Common myeloid progenitor, CD34-positive (primary cell): ENCODE data around the gene POLDIP3.

Experiments used
- CTCF ChIA-PET: fragments of 350-600 bp; sonication (Branson Sonifier 250); formaldehyde crosslinking; loops from one replicate; lab custom pipeline; 2021; ENCODE audit warnings: antibody characterized with exemption; lab: Charles Lee
- POLR2A ChIA-PET: fragments of 350-600 bp; sonication (Branson Sonifier 250); formaldehyde crosslinking; loops from one replicate; lab custom pipeline; 2021; ENCODE audit warnings: antibody characterized with exemption; lab: Charles Lee
- DNase-seq, 3 donors: peaks; one replicate each; pipeline versions ENCODE4 v3.0.0 to v3.0.0-alpha.2; 2013
- H3K27ac ChIP-seq, 2 experiments: 1 replicate in 1 of 2; 2 replicates in 1 of 2; pipeline ENCODE4 v1.7.0; 2013; ENCODE audit warnings: inconsistent platforms in 2 of 2, low read length in 2 of 2, mild to moderate bottlenecking in 2 of 2, low read depth in 1 of 2, moderate library complexity in 1 of 2; ENCODE audit not compliant: severe bottlenecking in 2 of 2, insufficient read depth in 1 of 2, poor library complexity in 1 of 2
- H3K27me3 ChIP-seq, 5 experiments: replicated peaks in 2 of 5; 1 replicate in 3 of 5; 2 replicates in 2 of 5; pipeline versions ENCODE4 v1.6.1 to v1.7.0; 2013; ENCODE audit warnings: low read length in 4 of 5, mild to moderate bottlenecking in 2 of 5, moderate library complexity in 2 of 5, inconsistent platforms in 1 of 5; ENCODE audit not compliant: insufficient read depth in 5 of 5, control insufficient read depth in 4 of 5
- H3K36me3 ChIP-seq, 4 experiments: 1 replicate in 2 of 4; 2 replicates in 2 of 4; pipeline versions ENCODE4 v1.6.1 to v1.7.0; 2013; ENCODE audit warnings: low read length in 3 of 4, control low read depth in 1 of 4, mild to moderate bottlenecking in 1 of 4; ENCODE audit not compliant: control insufficient read depth in 4 of 4, insufficient read depth in 4 of 4
- H3K4me1 ChIP-seq, 4 experiments: 1 replicate in 3 of 4; 2 replicates in 1 of 4; pipeline versions ENCODE4 v1.6.1 to v1.7.1; 2013; ENCODE audit warnings: low read length in 3 of 4, mild to moderate bottlenecking in 3 of 4, control low read depth in 1 of 4, inconsistent platforms in 1 of 4, moderate library complexity in 1 of 4; ENCODE audit not compliant: control insufficient read depth in 4 of 4, insufficient read depth in 4 of 4; ENCODE audit errors: control extremely low read depth in 1 of 4
- H3K4me3 ChIP-seq, 7 experiments: 1 replicate in 4 of 7; 2 replicates in 3 of 7; pipeline versions ENCODE4 v1.5.1 to v1.7.0; 2013; ENCODE audit warnings: mild to moderate bottlenecking in 7 of 7, low read length in 6 of 7, moderate library complexity in 6 of 7, inconsistent platforms in 2 of 7, low read depth in 2 of 7, control low read depth in 1 of 7; ENCODE audit not compliant: insufficient read depth in 4 of 7, control insufficient read depth in 1 of 7; ENCODE audit errors: extremely low read depth in 1 of 7
- H3K9me3 ChIP-seq, 5 experiments: 1 replicate in 4 of 5; 2 replicates in 1 of 5; pipeline versions ENCODE4 v1.6.1 to v1.7.1; 2013; ENCODE audit warnings: low read length in 4 of 5, mild to moderate bottlenecking in 2 of 5, inconsistent platforms in 1 of 5, low read depth in 1 of 5, moderate library complexity in 1 of 5; ENCODE audit not compliant: control insufficient read depth in 4 of 5, insufficient read depth in 2 of 5; ENCODE audit errors: control extremely low read depth in 1 of 5
- WGBS: methylation state at CpG from one replicate; pipeline ENCODE4 v1.1.5; 2013; ENCODE audit not compliant: insufficient coverage; 5-methylcytosine and 5-hydroxymethylcytosine counted together

Gene POLDIP3

GRCh38 chr22:42625416-42625815, 10.7 kb upstream of the POLDIP3 start:
- no peaks in the 10 kb centered on the region for H3K9me3 ChIP-seq
- H3K4me3 ChIP-seq, result no peak overlapping the region
- peaks cover 5 to 77% (median 46%) of the 10 kb centered on the region in 4 experiments for H3K36me3 ChIP-seq
- POLR2A ChIA-PET, result interaction anchor here (0.6 kb wide), 1 partner anchor 11 kb away, joined by 3 read pairs; the partner anchor contains the start of gene POLDIP3
- no peak for DNase-seq
- no peaks in the 10 kb centered on the region for H3K27me3 ChIP-seq
- H3K27ac ChIP-seq, result no peak overlapping the region
- 97% methylated on average over 12 of the region's 15 CpGs for WGBS
- CTCF ChIA-PET, result interaction anchor here (1.0 kb wide), 2 partner anchors 10 to 11 kb away, joined by 3 to 4 read pairs; no protein-coding TSS in a partner anchor
- H3K4me1 ChIP-seq, result peaks cover 0 to 7% (median 3%) of the 10 kb centered on the region in 4 experiments

GRCh38 chr22:42624551-42625106, 9.9 kb upstream of the POLDIP3 start:
- H3K27ac ChIP-seq, result no peak overlapping the region
- H3K9me3 ChIP-seq, result no peaks in the 10 kb centered on the region
- no peaks in the 10 kb centered on the region for H3K27me3 ChIP-seq
- peaks cover 5 to 79% (median 47%) of the 10 kb centered on the region in 4 experiments for H3K36me3 ChIP-seq
- ChIA-PET CTCF (interaction anchor here (1.0 to 4.4 kb wide), 3 partner anchors 9 to 197 kb away, joined by 3 to 40 read pairs (median 3); no protein-coding TSS in a partner anchor), POLR2A (interaction anchor here (1.0 kb wide), 1 partner anchor 9 kb away, joined by 3 read pairs; no protein-coding TSS in a partner anchor)
- 97% methylated on average over 8 of the region's 12 CpGs for WGBS
- no peak for DNase-seq
- peaks cover 0 to 7% (median 3%) of the 10 kb centered on the region in 4 experiments for H3K4me1 ChIP-seq
- H3K4me3 ChIP-seq, result no peak overlapping the region

- H3K36me3 ChIP-seq, result peaks cover 5 to 79% (median 48%) of the 10 kb centered on the region in 4 experiments
- WGBS, result 98% methylated on average over 28 of the region's 29 CpGs
- no peak overlapping the region for H3K4me3 ChIP-seq
- H3K27me3 ChIP-seq, result no peaks in the 10 kb centered on the region
- DNase-seq, result no peak
- no peak overlapping the region for H3K27ac ChIP-seq
- POLR2A ChIA-PET, result interaction anchor here (1.0 kb wide), 1 partner anchor 8 kb away, joined by 3 read pairs; no protein-coding TSS in a partner anchor
- CTCF ChIA-PET, result interaction anchor here (0.6 to 4.4 kb wide), 6 partner anchors 8 to 198 kb away, joined by 3 to 40 read pairs (median 4); partner anchors contain the start of gene ATP5MGL
- H3K9me3 ChIP-seq, result no peaks in the 10 kb centered on the region
- H3K4me1 ChIP-seq, result peaks cover 0 to 7% (median 3%) of the 10 kb centered on the region in 4 experiments
These were observed 9.2 kb upstream of the POLDIP3 start for GRCh38 chr22:42623756-42624441.

- no peak overlapping the region for H3K27ac ChIP-seq
- no peak overlapping the region for H3K4me3 ChIP-seq
- no peaks in the 10 kb centered on the region for H3K9me3 ChIP-seq
- 92% methylated on average over 17 of the region's 18 CpGs for WGBS
- H3K27me3 ChIP-seq, result no peaks in the 10 kb centered on the region
- CTCF ChIA-PET, result interaction anchor here (0.6 to 4.4 kb wide), 7 partner anchors 9 to 198 kb away, joined by 3 to 40 read pairs (median 7); partner anchors contain the start of gene ATP5MGL
- peak in 1 of 3 donors; percentile 20 for DNase-seq
- POLR2A ChIA-PET, result no interaction called here
- H3K36me3 ChIP-seq, result peaks cover 5 to 76% (median 44%) of the 10 kb centered on the region in 4 experiments
- peaks cover 0 to 7% (median 3%) of the 10 kb centered on the region in 4 experiments for H3K4me1 ChIP-seq
These were observed 8.6 kb upstream of the POLDIP3 start for GRCh38 chr22:42623301-42623751.

GRCh38 chr22:42622061-42622710, 7.5 kb upstream of the POLDIP3 start:
- POLR2A ChIA-PET, result no interaction called here
- 97% methylated on average over 14 of the region's 20 CpGs for WGBS
- CTCF ChIA-PET, result interaction anchor here (0.9 to 4.4 kb wide), 10 partner anchors 10 to 648 kb away, joined by 3 to 40 read pairs (median 7); partner anchors contain the start of gene ATP5MGL
- H3K27me3 ChIP-seq, result no peaks in the 10 kb centered on the region
- no peak for DNase-seq
- no peak overlapping the region for H3K4me3 ChIP-seq
- no peaks in the 10 kb centered on the region for H3K9me3 ChIP-seq
- peaks cover 0 to 13% (median 3%) of the 10 kb centered on the region in 4 experiments for H3K4me1 ChIP-seq
- no peak overlapping the region for H3K27ac ChIP-seq
- H3K36me3 ChIP-seq, result peaks cover 3 to 65% (median 37%) of the 10 kb centered on the region in 4 experiments

GRCh38 chr22:42621505-42622002, 6.9 kb upstream of the POLDIP3 start:
- DNase-seq, result peak; percentile 41 to 66 (median 59)
- Histone ChIP-seq H3K9me3 (no peaks in the 10 kb centered on the region), H3K27me3 (no peaks in the 10 kb centered on the region), H3K4me1 (peaks cover 0 to 14% (median 3%) of the 10 kb centered on the region in 4 experiments), H3K36me3 (peaks cover 2 to 58% (median 32%) of the 10 kb centered on the region in 4 experiments), H3K27ac (no peak overlapping the region), H3K4me3 (no peak overlapping the region)
- ChIA-PET POLR2A (no interaction called here), CTCF (interaction anchor here (0.9 to 4.4 kb wide), 14 partner anchors 11 to 649 kb away, joined by 3 to 40 read pairs (median 6); partner anchors contain the start of gene ATP5MGL)
- WGBS, result 66% methylated on average over 11 of the region's 11 CpGs
